Putamen (tissue), 1 donor: ENCODE results near the gene GPRC5D.

Experiments
- DNase-seq: peaks from one replicate; pipeline ENCODE4 v3.0.0-alpha.2; 2016; ENCODE audit warnings: low spot score

Gene GPRC5D

DNA sequence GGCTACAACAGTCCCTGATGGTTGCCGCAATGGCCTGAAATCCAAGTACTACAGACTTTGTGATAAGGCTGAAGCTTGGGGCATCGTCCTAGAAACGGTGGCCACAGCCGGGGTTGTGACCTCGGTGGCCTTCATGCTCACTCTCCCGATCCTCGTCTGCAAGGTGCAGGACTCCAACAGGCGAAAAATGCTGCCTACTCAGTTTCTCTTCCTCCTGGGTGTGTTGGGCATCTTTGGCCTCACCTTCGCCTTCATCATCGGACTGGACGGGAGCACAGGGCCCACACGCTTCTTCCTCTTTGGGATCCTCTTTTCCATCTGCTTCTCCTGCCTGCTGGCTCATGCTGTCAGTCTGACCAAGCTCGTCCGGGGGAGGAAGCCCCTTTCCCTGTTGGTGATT, 43.7 kb downstream of the GPRC5D start:
- DNase-seq = no peak

DNA sequence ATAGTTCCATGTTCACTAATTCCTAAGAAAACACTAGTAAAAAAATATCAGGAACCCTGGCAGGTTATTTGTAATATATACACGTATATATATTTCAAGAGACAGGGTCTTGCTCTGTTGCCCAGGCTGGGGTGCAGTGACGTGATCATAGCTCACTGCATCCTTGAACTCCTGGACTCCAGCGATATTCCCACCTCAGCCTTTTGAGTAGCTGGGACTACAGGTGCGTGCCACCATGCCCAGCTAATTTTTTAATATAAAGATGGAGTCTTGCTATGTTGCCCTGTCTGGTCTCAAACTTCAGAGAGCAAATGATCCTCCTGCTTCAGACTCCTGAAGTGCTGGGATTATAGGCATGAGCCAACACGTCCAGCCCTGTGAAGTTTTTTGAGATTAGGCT, 44.4 kb downstream of the GPRC5D start:
- no peak for DNase-seq

DNA sequence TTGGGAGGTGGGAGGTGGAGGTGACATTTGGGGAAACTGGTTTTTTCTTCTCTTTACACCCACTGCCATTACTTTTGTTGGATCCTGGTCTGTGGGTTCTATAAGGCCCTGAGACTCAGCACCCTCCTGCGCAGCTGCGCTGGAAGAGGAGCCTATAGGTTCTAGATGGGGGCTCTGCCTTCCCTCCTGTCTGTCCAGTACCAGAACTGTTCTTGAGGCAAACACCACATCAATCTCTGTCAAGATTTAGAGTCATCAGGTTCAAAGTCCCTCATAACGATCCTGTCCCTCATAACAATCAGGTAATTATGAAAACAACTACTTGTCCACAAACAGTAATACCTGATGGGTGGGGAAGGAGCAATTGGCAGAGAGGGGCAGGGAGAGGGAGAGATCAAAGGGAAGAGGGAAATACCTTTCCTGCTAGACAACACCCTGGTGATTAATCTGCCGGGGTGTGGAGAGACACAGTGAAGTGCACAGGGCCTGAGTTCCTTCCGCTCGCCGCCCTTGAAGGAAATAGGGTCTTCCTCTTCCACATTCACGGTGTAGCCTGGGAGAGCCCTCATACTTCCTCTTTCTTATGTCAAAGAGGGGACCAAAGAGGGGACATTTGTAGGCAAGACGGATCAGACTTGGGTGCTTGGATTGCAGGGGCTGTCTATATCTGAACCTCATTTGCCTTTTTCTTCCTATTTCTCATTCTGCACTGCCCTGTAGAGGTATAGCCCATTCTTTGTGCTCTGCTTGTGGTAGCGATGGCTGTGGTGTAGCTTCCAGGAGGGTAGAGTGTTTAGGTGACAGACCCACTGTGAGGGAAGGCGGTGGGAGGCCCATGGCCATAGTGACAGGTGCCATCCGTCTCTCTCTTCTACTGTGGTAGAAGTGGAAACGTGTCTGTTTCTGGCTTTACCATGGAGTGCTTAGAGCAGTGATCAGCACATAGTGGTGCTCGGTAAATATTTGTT, 48.0 kb downstream of the GPRC5D start:
- no peak for DNase-seq

DNA sequence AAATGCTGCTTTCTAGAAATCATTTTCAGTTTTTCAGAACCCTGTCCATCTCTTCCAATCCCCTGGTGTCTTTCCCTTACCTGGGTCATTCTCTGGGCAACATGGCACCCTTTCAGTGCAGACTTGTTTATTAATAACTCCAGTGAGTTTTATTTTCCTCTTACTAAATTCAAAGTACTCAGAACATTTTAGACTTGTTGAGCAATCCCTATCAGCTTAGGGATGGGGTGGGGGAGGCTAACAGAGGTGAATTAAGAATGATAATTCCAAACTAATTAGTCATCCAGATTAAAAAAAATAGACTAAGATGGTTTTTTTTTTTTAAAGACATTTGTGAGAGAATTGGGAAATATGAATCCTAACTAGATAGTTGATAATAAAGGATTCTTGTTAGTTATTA, 49.9 kb downstream of the GPRC5D start:
- no peak for DNase-seq

DNA sequence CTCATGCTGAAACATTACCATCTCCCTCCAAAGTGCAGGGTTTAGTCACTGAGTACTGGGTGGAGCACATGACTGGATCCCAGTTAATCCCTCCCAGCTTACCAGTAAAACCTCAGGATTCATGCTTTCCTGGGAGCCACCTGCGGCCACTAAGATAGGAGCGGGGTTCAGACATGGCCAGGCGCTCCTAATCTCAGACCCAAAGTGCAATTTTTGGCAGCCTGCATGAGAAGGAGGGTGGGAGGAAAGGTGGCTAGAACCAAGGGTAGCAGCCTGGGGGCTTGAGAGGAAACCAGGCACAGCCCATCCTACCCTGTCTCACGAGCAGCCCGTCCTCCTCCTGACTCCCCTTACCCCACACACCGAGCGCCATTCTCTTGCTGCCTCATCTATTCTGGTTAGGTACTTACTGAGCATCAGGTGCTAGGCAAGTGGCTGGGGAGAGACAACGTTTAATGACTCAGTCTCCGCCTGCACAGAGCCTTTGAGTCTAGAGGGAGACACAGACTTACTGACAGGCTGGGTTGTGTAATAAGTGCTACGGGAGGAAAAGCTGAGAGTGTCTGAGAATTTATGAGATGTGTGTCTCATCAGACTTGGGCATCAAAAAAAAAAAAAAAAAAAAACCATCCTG, 50.7 kb downstream of the GPRC5D start:
- DNase-seq = peak; percentile 65

DNA sequence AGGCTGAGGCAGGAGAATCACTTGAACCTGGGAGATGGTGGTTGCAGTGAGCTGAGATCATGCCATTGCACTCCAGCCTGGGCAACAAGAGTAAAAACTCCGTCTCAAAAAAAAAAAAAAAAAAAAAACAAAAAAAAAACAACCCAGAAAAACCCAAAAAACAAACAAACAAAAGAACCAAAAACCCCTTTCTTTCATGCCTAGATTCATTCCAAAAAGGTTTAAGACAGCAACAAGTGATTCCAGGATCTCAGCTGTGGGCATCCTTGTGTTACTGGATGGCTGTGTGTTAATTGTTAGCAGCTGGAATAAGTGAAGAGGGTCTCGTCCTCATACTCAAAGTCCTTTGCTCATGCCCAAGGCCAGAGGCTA, 51.2 kb downstream of the GPRC5D start:
- no peak for DNase-seq

DNA sequence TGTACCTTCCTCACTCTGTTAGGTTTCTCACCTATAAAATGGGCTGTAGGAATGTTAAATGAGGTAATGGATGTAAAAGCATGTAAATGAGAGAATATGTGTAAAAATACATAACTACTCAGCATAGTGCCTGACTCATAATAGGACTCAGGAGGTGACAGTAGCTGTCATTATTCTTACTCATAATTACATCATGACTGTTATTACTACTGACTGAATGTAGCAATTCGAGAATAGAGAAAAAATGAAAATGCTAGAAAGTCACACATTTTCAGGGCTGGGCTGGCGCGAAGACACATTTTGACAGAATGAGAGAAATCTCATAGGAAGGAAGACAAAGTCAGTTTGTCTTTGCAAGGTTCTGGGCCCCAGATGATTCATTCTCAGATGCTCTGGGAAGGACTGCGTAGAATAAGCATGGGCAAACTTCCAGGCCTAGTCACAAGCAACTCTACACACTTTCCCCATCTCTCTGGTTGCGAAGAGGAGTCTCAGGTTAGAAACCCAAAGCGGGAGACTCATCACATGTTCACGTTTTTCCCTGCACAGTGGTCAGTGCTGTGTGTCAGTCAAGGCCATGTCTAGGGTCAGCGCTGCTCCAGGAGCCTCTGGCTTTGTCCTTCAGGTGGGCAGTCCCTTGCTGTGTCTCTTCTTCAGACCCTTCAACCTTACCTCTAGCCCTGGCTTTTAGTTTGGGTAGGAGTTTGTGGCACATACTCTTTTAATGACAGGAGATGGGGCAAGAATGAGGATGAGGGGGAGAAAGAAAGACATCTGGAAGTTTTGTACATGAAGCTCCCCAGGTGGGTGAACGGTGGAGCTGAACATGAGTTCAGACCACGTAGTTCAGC, 52.2 kb downstream of the GPRC5D start:
- DNase-seq = peak; percentile 65

DNA sequence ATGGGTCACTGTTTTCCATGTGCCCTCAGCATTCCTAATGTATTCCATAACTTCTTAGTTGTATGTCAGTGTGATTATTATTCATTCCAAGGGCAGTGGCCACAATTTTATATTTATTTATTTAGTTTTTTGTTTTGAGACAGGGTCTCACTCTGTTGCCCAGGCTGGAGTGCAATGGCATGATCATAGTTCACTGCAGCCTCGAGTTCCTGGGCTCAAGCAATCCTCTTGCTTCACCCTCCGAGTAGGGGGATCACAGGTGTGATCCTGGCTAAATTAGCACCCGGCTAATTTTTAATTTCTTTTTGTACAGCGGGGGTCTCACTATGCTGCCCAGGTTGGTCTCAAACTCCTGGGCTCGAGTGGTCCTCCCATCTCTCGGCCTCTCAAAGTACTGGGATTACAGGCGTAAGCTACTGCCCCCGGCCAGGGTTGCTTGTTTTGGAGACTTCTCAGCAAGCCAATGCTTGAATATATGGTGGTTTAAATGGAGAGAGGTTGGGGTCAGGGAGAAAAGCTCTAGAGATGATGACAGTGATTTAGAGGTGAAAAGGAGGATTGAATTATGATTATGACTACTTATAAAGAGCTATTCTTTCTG, 53.0 kb downstream of the GPRC5D start:
- no peak for DNase-seq

DNA sequence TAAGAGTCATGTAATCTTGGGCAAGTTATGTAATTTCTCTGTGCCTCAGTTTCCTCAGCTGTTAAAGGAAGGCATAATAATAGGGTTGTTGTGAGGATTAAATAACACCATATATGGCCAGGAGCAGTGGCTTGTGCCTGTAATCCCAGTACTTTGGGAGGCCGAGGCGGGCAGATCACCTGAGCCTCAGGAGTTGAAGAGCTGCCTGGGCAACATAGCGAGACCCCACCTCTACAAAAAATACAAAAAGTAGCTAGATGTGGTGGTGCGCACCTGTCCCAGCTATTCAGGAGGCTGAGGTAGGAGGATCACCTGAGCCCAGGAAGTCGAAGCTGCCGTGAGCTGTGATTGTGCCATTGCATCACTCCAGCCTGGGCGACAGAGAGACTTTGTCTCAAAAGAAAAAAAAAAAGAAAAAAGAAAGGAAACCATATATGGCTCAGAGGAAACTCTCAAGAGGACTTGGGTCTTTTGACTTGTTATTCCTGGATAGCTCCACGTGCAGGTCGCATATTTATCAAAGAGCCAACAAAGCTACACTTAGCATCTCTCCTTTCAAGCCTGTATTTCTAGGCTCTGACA, 53.7 kb downstream of the GPRC5D start:
- DNase-seq = no peak

DNA sequence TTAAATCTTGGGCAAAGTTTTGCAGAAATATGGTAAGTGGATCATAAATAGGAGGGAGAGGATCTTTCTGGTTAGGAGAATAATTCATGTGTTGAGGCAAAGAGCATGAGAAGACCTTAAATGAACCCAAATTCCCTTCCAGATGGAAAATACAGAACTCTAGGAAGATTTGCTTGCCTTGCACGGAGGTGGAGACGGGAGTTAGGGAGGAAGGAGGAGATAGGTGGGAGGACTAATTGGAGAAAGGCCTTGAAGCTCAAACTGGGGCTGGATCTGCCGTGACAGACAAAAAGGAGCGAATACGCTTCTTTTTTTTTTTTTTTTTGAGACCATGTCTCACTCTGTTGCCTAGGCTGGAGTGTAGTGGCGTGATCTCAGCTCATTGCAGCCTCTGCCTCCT, 54.7 kb downstream of the GPRC5D start:
- peak; percentile 70 for DNase-seq

DNA sequence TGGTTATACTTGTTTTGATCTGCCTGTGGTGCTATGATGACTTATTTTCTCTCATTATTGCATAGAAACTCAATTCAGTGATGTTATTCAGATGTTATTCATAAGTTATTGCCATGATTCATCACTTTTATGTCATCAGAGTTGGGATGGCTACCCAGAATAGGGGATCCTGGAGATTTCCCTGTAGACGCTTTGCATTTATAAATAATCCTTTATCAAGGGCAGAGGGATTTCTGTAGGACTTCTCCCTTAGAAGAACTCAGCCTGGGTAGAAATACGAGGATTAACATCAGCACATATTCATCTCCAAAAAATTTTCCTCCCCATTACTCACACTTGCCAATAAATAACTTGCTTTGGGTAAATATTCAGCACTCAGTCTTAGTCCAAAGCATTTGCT, 55.7 kb downstream of the GPRC5D start:
- no peak for DNase-seq

DNA sequence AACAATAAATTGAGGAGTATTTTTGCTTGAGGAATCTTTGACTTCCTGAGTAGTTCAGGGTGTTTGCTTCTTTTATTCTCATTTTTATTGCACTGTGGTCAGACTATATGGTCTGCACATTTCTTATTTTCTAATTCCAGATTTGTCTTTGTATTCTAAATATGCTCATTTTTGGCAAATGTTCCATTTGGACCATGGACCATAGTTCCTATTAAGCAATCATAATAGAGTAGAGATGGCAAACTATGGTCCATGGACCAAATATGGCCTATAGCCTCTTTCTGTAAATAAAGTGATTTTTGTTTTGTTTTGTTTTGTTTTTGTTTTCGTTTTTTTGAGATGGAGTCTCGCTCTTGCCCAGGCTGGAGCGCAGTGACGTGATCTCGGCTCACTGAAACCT, 58.5 kb downstream of the GPRC5D start:
- DNase-seq = no peak

DNA sequence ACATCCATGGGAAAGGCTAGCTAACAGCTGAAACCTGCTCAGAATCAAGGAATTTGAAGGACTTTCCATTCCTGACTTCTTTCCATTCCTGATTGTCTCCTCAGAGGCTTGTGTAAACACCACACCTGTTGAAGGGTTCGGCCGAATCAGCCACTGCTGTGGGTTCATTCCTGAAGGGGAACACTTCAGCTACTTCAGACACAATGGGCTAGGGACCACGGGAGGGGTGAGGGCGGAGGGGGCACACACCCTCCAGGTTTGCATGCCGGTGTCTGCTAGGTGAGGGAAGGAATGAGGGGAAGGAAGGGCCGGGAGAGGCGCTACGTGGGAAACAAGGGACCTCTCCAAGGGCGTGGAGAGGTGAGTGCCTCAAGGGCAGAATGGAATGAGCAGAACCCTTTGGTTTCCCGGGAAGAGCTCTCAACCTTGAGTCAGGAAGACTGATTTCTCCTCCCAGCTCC, 59.3 kb downstream of the GPRC5D start:
- no peak for DNase-seq

DNA sequence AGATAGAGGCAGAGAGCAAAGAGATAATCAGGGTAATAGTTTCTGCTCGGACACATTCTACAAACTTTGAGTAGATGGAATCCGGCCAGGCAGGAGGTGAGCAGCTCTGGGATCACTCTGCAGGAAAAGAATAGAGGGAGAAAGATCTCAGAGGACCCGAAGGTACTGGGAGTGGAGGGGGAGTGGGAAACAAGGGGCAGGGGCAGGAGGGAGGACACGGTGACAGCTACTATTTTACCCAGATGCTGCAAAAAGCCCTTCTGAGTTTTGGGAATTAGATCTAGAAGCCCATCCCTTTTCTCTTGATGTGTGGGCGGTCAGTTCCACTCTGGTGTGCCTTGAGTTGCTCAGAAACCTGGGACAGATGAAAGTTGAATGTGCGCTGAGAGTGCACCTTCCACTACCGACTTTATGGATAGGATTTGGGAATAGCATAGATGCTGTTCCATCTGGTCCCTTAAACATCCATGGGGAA, 60.1 kb downstream of the GPRC5D start:
- no peak for DNase-seq

DNA sequence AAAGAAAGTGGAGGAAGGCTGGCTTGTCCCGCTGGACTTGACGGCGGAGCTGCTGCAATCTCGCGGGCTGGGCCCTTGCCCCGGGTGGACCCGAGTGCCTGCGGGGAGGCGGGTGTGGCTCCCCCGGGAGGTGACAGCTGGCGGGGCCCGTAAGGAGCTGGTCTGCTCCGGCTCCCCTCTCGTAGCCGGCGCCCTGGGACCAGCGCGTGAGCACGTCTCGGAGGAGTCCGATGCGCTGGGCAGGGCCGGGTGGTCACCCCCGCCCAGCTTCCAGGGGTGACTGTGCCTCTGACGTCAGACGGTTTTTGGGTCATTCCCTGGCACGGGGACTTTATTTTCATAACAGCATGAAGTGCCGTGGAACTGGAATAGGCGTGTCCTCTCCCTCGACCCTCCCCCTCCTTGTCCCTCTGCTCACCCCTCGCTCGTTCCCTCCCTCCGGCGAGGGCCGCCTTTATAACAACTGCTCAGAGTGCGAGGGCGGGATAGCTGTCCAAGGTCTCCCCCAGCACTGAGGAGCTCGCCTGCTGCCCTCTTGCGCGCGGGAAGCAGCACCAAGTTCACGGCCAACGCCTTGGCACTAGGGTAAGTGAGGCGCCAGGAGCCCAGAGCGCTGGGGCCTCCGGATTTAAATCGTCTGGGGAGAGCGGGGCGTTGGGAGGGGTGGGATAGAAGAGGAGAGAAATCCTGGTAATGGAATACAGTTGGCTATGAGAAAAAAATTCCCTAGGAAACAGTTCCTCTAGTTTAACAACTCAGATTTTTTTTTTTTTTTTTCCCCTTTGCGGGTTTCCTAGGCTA, 60.7 kb downstream of the GPRC5D start, which contains the start of gene GPRC5A:
GPRC5A (plus strand) TSS at position 483 of the 801 bp plus-strand sequence. CDS start 16,688 bp downstream, outside the sequence.
- DNase-seq = no peak
